ENCODE measurements around the gene RPL18A.

DNA sequence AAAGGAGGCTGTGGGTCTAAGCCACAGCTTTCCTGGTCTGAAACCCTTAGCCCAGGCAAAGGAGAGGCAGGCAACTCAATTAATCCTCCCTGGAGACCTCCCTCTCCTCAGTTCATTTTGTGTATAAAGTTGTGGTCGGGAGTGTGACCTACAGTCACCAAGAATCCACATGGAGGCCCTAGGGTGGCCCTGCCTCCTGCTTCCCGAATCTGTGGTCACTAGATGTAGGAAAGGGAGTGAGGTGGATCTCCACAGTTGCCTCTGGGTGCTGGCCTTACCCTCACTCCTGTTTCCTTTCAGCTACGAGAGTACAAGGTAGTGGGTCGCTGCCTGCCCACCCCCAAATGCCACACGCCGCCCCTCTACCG, 1.3 kb downstream of the RPL18A start:
- TF ChIP-seq, protein P1, sequence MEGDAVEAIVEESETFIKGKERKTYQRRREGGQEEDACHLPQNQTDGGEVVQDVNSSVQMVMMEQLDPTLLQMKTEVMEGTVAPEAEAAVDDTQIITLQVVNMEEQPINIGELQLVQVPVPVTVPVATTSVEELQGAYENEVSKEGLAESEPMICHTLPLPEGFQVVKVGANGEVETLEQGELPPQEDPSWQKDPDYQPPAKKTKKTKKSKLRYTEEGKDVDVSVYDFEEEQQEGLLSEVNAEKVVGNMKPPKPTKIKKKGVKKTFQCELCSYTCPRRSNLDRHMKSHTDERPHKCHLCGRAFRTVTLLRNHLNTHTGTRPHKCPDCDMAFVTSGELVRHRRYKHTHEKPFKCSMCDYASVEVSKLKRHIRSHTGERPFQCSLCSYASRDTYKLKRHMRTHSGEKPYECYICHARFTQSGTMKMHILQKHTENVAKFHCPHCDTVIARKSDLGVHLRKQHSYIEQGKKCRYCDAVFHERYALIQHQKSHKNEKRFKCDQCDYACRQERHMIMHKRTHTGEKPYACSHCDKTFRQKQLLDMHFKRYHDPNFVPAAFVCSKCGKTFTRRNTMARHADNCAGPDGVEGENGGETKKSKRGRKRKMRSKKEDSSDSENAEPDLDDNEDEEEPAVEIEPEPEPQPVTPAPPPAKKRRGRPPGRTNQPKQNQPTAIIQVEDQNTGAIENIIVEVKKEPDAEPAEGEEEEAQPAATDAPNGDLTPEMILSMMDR (IDR thresholded peaks at IDR 0.05; ENCODE audit: borderline replicate concordance, extremely low read depth, low read length, poor library complexity, severe bottlenecking), result no peak
- no peak for TF ChIP-seq EZH2 (IDR thresholded peaks at IDR 0.05; ENCODE audit: borderline replicate concordance, low read depth, low read length, severe bottlenecking)

All from DND-41 (cell line).